Stimulated activated CD4-positive, alpha-beta T cell treated with anti-CD3 and anti-CD28 coated beads, Interleukin-1b, Interleukin-23, amount 100 ng/mL, for 24 hours (primary cell): Measurements from ENCODE around the gene RBP3.
A peak's percentile ranks its signal among the peaks of the same experiment; 100 is the strongest.

Experiments used
- DNase-seq, 4 experiments: peaks; one replicate each; pipeline ENCODE4 v3.0.0-alpha.2; 2020; ENCODE audit warnings: low read depth in 4 of 4, low spot score in 1 of 4

Gene RBP3

DNA sequence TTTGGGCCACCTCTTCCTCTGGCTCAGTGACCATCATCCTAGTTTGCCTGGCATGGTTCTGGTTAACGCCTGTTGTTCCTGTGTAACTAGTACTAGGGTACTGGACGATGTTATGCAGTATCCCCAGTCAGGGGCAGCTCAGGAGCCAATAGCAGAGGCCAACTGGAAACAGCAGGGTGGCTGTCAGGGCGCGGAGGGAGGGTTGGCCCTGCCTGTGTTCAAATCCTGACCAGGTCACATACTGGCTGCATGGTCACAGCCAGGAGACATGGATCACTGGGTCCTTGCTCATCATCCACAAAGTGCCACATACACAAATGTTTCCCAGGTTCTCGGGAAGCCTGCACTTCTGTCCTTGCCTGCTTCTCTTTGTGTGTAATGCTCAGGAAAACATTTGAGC, 12.3 kb upstream of the RBP3 start:
- DNase-seq: no peak

DNA sequence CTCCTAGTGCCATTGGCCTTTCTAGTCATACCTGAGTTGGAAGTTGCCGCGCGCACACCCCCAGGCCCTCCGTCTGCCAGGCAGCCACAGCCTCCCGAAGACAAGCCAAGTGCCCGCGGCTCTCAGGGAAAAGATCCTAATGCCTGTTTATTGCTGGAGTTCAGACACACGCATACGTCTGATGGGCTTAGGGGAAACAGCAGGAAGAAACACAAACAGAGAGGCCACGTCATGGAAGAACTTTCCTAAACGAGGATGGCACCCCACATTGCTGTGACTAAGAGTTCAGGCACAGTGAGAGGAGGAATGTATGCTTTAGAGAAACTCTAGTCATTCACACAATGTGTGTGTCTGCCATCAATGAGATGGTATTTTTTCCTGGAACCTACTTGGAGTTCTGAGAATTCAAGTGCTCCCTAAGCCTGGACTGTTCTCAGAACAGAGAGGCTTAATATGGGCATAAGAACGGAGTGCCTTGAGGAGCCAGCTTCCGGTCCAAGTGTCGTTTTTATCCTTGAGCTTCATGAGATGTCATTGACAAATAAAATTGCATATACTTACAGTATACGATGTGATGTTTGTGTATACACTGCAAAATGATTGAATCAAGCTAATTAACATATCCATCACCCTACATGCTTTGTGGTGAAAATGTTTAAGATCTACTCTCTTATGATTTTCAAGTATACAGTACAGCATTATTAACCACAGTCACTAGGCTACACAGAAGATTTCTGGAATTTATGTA, 11.6 kb upstream of the RBP3 start:
- DNase-seq: no peak

DNA sequence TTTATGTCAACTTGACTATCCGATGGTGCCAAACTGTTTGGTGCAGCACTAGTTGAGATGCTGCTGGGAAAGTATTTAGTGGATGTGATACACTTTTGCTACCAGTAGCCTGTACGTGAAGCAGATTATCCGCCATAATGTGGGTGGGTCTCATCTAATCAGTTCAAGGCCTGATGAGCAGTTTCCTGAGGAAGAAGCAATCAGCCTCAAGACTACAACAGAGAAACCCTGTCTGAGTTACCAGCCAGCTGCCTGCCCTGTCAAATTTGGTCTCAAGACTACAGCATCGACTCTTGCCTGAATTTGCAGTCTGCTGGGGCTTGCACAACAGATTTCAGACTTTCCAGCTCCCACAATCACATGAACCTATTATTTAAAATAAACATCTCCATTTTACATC, 10.9 kb upstream of the RBP3 start:
- no peak for DNase-seq

DNA sequence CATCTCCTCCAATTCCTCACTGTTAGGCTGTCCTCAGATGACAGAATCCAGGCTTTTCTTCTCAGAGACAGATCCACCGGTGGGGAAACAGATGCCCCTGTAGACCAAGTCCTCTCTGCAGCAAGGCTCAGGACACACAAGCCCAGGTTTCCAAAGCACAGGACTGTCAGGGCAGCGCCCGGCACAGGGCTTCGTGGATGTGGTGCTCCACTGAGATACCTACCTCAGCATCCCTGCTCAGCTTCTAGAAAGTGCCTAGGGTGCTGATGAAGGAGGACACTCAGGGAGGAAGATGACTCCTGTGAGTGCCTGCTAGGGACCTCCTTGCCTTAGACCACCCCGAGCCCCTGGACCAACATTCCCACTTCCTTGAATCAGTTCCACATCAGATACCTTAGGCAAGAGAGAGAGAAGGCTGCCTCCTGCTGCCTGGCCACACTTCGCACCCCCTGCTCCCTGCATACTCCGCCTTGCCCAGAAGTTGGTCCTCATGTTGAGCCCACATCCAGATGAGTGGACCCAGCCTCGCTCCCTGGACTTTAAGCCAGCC, 8.9 kb upstream of the RBP3 start:
- no peak for DNase-seq

DNA sequence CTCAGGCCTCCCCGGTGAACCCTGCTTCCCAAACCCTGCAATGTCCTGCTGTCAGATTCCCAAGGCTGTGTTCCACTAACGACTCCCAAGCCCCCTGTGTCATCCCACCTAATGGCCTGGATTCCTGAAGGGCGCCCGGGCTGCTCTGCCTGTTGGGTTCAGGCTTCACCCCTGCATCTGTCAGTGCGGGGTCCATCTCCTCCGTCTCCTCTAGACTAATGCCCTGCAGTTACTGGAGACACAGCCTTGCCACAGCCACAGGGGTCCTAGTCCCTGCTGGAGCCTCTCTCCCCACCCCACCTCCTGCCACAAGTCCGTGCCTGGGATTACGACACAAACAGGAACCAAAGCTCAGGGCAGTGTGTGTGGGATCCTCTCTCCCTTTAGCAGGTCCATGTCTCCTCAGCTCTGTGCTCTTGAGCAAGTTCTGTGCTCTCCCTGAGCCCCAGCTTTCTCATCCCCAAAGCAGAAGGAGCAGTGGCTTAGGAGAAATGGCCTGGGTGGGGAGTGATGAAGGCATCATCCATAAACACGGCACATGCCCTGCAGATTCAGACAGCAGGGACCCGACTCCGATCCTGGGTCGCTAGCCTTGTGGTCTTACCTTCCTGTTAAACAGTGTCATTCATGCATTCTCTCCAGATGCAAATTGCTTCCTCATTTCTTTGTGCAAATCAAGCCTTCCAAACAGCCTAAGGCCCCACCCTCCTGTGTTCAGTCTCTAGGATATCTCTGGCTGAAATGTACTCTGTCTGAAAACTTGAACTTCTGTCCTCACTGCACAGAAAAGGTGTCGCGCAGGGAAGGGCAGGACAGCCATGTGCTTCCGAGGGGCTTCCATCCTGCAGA, 8.2 kb upstream of the RBP3 start:
- no peak for DNase-seq

DNA sequence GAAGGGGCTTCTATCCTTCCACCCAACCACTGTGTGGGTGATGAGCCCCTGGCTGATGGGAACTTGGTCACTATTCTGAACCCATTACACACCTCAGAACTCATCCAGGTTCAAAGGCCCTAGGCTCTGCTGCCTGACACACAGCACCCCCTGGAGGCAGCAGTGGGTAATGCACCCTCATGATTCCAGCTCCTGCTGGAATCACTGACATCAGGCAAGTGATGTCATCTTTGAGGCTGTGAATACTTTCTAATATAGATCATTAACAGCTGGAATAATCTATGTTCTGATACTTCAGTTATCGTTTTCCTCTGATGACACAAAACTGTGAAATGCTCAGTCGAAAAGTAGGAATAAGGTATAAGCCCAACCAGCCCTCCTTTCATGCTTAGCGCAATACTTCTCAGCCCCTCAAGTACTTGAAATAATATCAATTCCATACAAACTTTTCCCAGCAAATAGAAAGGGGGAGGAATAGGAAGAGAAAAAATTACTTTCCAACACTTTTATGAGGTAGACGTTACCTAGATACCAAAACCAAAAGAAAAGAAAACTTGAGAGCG, 7.5 kb upstream of the RBP3 start:
- peak; percentile 38 to 59 (median 58) for DNase-seq

DNA sequence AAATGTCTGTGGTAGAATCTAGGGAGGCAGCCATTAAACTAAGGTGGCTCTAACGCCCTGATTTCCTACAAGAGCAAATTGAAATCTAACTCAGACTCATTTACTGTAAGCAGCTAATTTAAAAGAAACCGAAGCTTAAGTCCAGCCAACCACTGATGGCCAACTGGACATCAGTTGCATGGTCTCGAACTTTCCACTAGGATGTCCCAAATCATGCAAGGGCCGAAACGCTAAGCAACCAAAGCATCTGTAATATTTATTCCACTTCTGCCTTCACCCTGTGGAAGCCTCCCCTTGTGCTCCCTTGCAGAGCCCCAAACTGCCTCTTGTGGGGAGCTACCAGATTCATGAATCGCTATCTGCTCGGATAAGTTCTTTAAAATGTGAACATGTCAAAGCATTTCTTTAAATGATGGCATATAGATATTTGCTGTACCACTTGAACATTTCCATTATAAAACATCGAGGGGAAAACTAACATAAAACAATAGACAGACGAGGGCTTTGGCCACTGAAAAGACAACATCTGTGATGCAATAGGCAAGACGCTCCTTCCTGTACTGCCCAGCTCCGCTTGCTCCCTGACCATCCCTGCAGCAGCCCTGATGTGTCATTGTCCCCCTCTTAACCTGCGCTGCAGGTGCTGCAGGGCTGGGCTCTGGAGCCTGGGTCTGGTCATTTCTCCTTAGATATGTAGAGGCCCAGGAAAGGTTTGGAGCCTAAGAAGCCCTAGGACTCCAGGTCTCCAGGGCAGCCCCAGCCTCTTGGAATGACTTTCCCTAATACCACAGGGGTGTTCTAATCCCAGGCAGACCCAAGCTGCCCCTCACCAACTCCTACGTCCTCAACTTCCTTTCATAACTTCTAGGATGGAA, 2.9 kb upstream of the RBP3 start:
- no peak for DNase-seq

DNA sequence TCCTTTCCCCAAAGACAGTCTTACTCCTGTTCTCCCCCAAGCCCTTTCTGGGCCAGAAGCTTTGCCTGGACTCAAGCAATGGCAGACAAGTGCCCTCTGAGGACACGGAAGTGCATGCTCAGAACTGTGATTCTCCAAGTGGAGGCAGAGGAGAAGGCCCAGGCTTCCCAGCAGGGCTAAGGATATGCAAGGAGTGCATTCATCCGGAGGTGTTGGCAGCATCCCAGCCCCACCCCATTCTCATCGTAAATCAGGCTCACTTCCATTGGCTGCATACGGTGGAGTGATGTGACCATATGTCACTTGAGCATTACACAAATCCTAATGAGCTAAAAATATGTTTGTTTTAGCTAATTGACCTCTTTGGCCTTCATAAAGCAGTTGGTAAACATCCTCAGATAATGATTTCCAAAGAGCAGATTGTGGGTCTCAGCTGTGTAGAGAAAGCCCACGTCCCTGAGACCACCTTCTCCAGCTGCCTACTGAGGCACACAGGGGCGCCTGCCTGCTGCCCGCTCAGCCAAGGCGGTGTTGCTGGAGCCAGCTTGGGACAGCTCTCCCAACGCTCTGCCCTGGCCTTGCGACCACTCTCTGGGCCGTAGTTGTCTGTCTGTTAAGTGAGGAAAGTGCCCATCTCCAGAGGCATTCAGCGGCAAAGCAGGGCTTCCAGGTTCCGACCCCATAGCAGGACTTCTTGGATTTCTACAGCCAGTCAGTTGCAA, 1.4 kb upstream of the RBP3 start:
- DNase-seq: no peak

DNA sequence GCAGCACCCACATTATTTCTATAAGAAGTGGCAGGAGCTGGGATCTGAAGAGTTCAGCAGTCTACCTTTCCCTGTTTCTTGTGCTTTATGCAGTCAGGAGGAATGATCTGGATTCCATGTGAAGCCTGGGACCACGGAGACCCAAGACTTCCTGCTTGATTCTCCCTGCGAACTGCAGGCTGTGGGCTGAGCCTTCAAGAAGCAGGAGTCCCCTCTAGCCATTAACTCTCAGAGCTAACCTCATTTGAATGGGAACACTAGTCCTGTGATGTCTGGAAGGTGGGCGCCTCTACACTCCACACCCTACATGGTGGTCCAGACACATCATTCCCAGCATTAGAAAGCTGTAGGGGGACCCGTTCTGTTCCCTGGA, 874 bp upstream of the RBP3 start:
- no peak for DNase-seq

DNA sequence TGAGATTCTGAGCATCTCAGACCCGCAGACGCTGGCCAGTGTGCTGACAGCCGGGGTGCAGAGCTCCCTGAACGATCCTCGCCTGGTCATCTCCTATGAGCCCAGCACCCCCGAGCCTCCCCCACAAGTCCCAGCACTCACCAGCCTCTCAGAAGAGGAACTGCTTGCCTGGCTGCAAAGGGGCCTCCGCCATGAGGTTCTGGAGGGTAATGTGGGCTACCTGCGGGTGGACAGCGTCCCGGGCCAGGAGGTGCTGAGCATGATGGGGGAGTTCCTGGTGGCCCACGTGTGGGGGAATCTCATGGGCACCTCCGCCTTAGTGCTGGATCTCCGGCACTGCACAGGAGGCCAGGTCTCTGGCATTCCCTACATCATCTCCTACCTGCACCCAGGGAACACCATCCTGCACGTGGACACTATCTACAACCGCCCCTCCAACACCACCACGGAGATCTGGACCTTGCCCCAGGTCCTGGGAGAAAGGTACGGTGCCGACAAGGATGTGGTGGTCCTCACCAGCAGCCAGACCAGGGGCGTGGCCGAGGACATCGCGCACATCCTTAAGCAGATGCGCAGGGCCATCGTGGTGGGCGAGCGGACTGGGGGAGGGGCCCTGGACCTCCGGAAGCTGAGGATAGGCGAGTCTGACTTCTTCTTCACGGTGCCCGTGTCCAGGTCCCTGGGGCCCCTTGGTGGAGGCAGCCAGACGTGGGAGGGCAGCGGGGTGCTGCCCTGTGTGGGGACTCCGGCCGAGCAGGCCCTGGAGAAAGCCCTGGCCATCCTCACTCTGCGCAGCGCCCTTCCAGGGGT, 703 bp downstream of the RBP3 start:
- DNase-seq: no peak

DNA sequence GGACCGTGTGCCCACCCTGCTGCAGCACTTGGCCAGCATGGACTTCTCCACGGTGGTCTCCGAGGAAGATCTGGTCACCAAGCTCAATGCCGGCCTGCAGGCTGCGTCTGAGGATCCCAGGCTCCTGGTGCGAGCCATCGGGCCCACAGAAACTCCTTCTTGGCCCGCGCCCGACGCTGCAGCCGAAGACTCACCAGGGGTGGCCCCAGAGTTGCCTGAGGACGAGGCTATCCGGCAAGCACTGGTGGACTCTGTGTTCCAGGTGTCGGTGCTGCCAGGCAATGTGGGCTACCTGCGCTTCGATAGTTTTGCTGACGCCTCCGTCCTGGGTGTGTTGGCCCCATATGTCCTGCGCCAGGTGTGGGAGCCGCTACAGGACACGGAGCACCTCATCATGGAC, 1.4 kb downstream of the RBP3 start:
- DNase-seq: no peak

DNA sequence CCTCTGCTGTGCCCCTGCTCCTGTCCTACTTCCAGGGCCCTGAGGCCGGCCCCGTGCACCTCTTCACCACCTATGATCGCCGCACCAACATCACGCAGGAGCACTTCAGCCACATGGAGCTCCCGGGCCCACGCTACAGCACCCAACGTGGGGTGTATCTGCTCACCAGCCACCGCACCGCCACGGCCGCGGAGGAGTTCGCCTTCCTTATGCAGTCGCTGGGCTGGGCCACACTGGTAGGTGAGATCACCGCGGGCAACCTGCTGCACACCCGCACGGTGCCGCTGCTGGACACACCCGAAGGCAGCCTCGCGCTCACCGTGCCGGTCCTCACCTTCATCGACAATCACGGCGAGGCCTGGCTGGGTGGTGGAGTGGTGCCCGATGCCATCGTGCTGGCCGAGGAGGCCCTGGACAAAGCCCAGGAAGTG, 1.8 kb downstream of the RBP3 start:
- no peak for DNase-seq

DNA sequence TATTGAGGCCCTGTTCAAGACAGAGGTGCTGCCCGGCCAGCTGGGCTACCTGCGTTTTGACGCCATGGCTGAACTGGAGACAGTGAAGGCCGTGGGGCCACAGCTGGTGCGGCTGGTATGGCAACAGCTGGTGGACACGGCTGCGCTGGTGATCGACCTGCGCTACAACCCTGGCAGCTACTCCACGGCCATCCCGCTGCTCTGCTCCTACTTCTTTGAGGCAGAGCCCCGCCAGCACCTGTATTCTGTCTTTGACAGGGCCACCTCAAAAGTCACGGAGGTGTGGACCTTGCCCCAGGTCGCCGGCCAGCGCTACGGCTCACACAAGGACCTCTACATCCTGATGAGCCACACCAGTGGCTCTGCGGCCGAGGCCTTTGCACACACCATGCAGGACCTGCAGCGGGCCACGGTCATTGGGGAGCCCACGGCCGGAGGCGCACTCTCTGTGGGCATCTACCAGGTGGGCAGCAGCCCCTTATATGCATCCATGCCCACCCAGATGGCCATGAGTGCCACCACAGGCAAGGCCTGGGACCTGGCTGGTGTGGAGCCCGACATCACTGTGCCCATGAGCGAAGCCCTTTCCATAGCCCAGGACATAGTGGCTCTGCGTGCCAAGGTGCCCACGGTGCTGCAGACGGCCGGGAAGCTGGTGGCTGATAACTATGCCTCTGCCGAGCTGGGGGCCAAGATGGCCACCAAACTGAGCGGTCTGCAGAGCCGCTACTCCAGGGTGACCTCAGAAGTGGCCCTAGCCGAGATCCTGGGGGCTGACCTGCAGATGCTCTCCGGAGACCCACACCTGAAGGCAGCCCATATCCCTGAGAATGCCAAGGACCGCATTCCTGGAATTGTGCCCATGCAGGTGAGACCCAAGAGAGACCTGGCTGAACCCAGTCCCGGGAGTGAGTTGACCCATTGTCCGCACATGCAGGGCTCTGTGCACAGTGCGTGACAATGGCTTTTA, 2.8 kb downstream of the RBP3 start:
- no peak for DNase-seq

DNA sequence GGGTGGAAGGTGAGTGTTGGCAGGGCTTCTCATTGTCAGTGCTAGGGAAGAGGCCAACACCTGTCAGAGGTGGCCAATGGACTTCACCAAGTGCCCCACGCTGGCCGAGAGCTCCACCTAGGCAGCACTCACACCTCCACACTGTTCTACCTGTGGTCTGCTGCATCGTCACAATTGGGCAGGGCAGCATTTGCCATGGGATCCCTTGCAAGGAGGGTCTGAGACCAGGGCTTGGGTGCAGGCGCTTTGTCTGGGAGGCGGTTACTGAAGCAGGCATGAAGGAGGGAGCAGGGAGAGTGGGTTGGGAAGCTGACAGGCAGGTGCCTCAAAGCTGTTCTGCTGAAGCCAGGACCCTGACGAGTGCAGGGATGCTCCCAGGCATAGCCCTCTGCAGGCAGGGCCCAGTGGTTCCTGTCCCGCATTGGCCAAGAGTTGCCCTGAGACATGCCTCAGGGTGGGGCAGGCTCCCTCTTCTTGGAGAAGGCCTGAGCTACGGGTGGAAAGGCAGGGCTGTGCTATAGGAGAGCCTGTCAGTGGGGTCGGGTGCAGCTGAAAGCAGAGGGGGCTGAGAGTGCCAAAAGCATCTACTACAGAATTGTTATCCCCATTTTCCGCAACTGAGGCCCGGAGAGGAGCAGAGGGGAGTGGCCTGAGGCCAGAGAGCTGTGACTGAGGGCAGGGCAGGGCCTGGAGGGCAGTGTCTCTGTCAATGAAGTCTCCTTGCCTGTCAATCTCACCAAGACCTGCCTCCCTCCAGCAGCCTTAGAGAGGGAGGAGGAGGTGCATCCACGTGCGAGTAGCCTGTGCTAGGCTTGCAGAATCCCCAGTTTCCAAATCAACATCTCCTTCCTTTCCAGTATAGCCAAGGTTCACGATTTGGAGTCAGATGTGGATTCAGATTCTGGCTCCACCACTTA, 4.0 kb downstream of the RBP3 start:
- DNase-seq: no peak

DNA sequence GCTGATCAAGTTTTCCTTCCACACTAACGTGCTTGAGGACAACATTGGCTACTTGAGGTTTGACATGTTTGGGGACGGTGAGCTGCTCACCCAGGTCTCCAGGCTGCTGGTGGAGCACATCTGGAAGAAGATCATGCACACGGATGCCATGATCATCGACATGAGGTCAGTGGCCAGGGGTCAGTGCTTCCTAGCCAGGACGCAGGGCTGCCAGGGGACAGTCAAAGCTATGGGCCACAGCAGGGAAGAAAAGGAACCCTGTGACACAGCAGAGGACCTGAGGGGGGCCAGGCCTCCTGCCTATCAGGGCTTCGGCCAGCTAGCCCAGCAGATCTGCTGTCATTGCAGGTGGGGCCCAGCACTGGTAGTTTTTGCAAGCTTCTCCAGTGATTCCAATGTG, 5.2 kb downstream of the RBP3 start:
- no peak for DNase-seq

DNA sequence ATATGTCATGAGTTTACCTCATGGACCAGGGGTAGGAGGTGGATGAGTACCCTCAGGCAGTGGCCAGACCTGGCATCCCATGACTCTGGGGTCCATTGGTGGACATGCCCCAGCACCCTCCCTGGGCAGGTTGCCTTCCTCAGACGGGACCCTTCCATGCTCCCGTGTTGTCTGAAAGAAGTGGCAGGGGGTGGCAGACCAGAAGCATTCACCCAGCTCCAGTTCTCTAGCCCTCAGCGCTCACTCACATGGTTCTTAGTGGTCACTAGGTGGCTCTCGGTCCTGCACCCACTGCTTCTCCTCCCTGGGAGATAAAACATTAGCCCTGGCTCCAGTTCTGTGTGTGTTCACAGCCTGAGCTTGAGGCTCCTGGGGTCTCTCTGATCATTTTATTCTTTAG, 6.0 kb downstream of the RBP3 start:
- no peak for DNase-seq

DNA sequence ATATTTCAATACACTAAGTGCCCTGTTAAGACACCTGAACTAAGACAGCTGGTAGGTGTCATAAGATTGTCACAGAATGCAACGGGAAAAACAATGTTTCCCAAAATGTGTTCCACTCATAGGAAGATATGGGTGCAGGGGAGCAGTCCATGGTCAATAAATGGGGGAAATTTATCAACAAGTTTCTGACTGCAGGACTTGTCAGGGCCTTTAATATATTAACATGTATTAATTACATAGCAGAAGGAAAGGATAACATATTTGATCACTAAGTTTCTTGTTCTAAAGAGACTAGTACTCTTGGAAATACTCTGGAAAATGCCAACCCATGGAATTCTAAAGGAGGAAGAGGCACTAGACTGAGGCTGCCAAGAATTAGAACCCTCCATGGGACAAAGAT, 6.7 kb downstream of the RBP3 start:
- no peak for DNase-seq
